Measurements from ENCODE around the gene HLA-G. TPM values are rescaled to one million over a fixed set of nuclear protein-coding genes. Genes with fewer than 3 reads are reported as not detected.
"Not testable (repeated sequence)": the region's sequence is repeated elsewhere in the genome, so short reads cannot be mapped to it uniquely, and the experiment has no call there.

The HLA-G gene
- total RNA-seq, 1 experiment from 2014 or later: 0.37 TPM

GRCh38 chr6:29850011-29850553, 22.5 kb downstream of the HLA-G start:
- DNase-seq (ENCODE audit: low read depth, low spot score): no peak
- in situ Hi-C loops (cut with HindIII; ENCODE audit: low pct_unique_long_range_greater_than_20kb, low sequenced_read_pairs): no loop called here

GRCh38 chr6:29851190-29851589, 23.6 kb downstream of the HLA-G start:
- in situ Hi-C loops (cut with HindIII; ENCODE audit: low pct_unique_long_range_greater_than_20kb, low sequenced_read_pairs): no loop called here

GRCh38 chr6:29853245-29853644, 25.6 kb downstream of the HLA-G start:
- peak; percentile 14 for DNase-seq (ENCODE audit: low read depth, low spot score)
- in situ Hi-C loops (cut with HindIII; ENCODE audit: low pct_unique_long_range_greater_than_20kb, low sequenced_read_pairs): no loop called here

More at GRCh38 chr6:29851190-29851589, 23.6 kb downstream of the HLA-G start:
- no peak for DNase-seq (ENCODE audit: low read depth, low spot score)

- no peak for DNase-seq (ENCODE audit: low read depth, low spot score)
- in situ Hi-C loops (cut with HindIII; ENCODE audit: low pct_unique_long_range_greater_than_20kb, low sequenced_read_pairs): no loop called here
These were observed 30.4 kb downstream of the HLA-G start for GRCh38 chr6:29858006-29858405.

- in situ Hi-C loops (cut with HindIII; ENCODE audit: low pct_unique_long_range_greater_than_20kb, low sequenced_read_pairs): no loop called here
- no peak for DNase-seq (ENCODE audit: low read depth, low spot score)
These were observed 34.1 kb downstream of the HLA-G start for GRCh38 chr6:29861521-29862255.

- DNase-seq (ENCODE audit: low read depth, low spot score): no peak
These were observed 36.6 kb downstream of the HLA-G start for GRCh38 chr6:29864037-29864810.

GRCh38 chr6:29865631-29866030, 38.0 kb downstream of the HLA-G start:
- in situ Hi-C loops (cut with HindIII; ENCODE audit: low pct_unique_long_range_greater_than_20kb, low sequenced_read_pairs): no loop called here
- no peak for DNase-seq (ENCODE audit: low read depth, low spot score)

More at GRCh38 chr6:29864037-29864810, 36.6 kb downstream of the HLA-G start:
- in situ Hi-C loops (cut with HindIII; ENCODE audit: low pct_unique_long_range_greater_than_20kb, low sequenced_read_pairs): no loop called here

- in situ Hi-C loops (cut with HindIII; ENCODE audit: low pct_unique_long_range_greater_than_20kb, low sequenced_read_pairs): no loop called here
- no peak for DNase-seq (ENCODE audit: low read depth, low spot score)
These were observed 42.5 kb downstream of the HLA-G start for GRCh38 chr6:29870104-29870503.

GRCh38 chr6:29872791-29873190, 45.2 kb downstream of the HLA-G start:
- in situ Hi-C loops (cut with HindIII; ENCODE audit: low pct_unique_long_range_greater_than_20kb, low sequenced_read_pairs): no loop called here
- DNase-seq (ENCODE audit: low read depth, low spot score): no peak

- no peak for DNase-seq (ENCODE audit: low read depth, low spot score)
- in situ Hi-C loops (cut with HindIII; ENCODE audit: low pct_unique_long_range_greater_than_20kb, low sequenced_read_pairs): no loop called here
These were observed 47.6 kb downstream of the HLA-G start for GRCh38 chr6:29875257-29875656.

GRCh38 chr6:29875734-29876133, 48.1 kb downstream of the HLA-G start:
- in situ Hi-C loops (cut with HindIII; ENCODE audit: low pct_unique_long_range_greater_than_20kb, low sequenced_read_pairs); DNase-seq (ENCODE audit: low read depth, low spot score): not testable (repeated sequence)

Small RNA genes lying within 50 kb of the gene (small RNA-seq; reads per million reads assigned to genes)
- 0 reads per million in 2 experiments for gene MICG

Other genes starting within 250 kb of the HLA-G start
- not detected in 2 replicates for gene OR2H2, start 242.7 kb upstream of the HLA-G start, total RNA-seq (2014; rRNA removed; shearing (Covaris generic))
- gene GABBR1, start 194.6 kb upstream of the HLA-G start, total RNA-seq (2014; rRNA removed; shearing (Covaris generic)): 9.4 and 10.7 TPM in 2 replicates
- gene MOG, start 170.7 kb upstream of the HLA-G start, total RNA-seq (2014; rRNA removed; shearing (Covaris generic)): not detected in 2 replicates
- not detected in 2 replicates for gene ZFP57, start 146.7 kb upstream of the HLA-G start, total RNA-seq (2014; rRNA removed; shearing (Covaris generic))
- 28.0 and 30.4 TPM in 2 replicates for gene HLA-F, start 104.4 kb upstream of the HLA-G start, total RNA-seq (2014; rRNA removed; shearing (Covaris generic))
- 451 and 474 TPM in 2 replicates for gene HLA-A, start 114.7 kb downstream of the HLA-G start, total RNA-seq (2014; rRNA removed; shearing (Covaris generic))
- 27.9 and 32.4 TPM in 2 replicates for gene POLR1H, start 233.4 kb downstream of the HLA-G start, total RNA-seq (2014; rRNA removed; shearing (Covaris generic))
- 51.5 and 51.6 TPM in 2 replicates for gene PPP1R11, start 239.4 kb downstream of the HLA-G start, total RNA-seq (2014; rRNA removed; shearing (Covaris generic))
- gene RNF39, start 247.9 kb downstream of the HLA-G start, total RNA-seq (2014; rRNA removed; shearing (Covaris generic)): not detected in 2 replicates

Data from SK-MEL-5 (cell line).